Neural progenitor cell (in vitro differentiated cells): ENCODE data around the gene OSBPL1A. TPM values are rescaled to one million over a fixed set of nuclear protein-coding genes. Genes with fewer than 3 reads are reported as not detected.

ENCODE experiments used
- DNase-seq: peaks from one replicate; pipeline ENCODE4 v3.0.0-alpha.2; 2016; ENCODE audit warnings: low spot score
- H2AFZ ChIP-seq: fragments of 200-600 bp; sonication (generic); replicated peaks from 2 replicates; pipeline ENCODE4 v1.6.1; 2016; ENCODE audit warnings: antibody characterized with exemption
- H3F3A ChIP-seq: fragments of 200-600 bp; sonication (generic); 2 replicates; pipeline ENCODE4 v1.6.1; 2016; ENCODE audit warnings: antibody characterized with exemption, low read depth
- H3K27ac ChIP-seq: fragments of 200-600 bp; sonication (generic); 2 replicates; pipeline ENCODE4 v1.5.1; 2016; ENCODE audit warnings: mild to moderate bottlenecking
- H3K27me3 ChIP-seq: fragments of 200-600 bp; sonication (generic); 2 replicates; pipeline ENCODE4 v1.6.1; 2016; ENCODE audit warnings: mild to moderate bottlenecking, moderate library complexity
- H3K36me3 ChIP-seq: fragments of 200-600 bp; sonication (generic); 2 replicates; pipeline ENCODE4 v1.5.1; 2016
- H3K4me1 ChIP-seq: fragments of 200-600 bp; sonication (generic); 2 replicates; pipeline ENCODE4 v1.6.1; 2016; ENCODE audit warnings: mixed run types
- H3K4me2 ChIP-seq: fragments of 200-600 bp; sonication (generic); 2 replicates; pipeline ENCODE4 v1.6.1; 2016
- H3K4me3 ChIP-seq: fragments of 200-600 bp; sonication (generic); 2 replicates; pipeline ENCODE4 v1.5.1; 2016
- H3K79me2 ChIP-seq: fragments of 200-600 bp; sonication (generic); 2 replicates; pipeline ENCODE4 v1.6.1; 2016; ENCODE audit warnings: low read depth
- H3K9ac ChIP-seq: fragments of 200-600 bp; sonication (generic); 2 replicates; pipeline ENCODE4 v1.6.1; 2016
- H3K9me3 ChIP-seq: fragments of 200-600 bp; sonication (generic); 2 replicates; pipeline ENCODE4 v1.5.1; 2016; ENCODE audit warnings: low read depth
- H4K20me1 ChIP-seq: fragments of 200-600 bp; sonication (generic); 2 replicates; pipeline ENCODE4 v1.6.1; 2016; ENCODE audit warnings: low read depth
- H3K27ac Mint-ChIP-seq: 3 replicates; pipeline ENCODE4 v1.8.0; 2021; ENCODE audit warnings: mixed read lengths
- H3K27me3 Mint-ChIP-seq: 2 replicates; pipeline ENCODE4 v1.8.0; 2022; ENCODE audit warnings: low read depth, mild to moderate bottlenecking, inconsistent platforms, moderate library complexity, mixed read lengths; ENCODE audit not compliant: insufficient read depth
- H3K36me3 Mint-ChIP-seq: 3 replicates; pipeline ENCODE4 v1.8.0; 2021; ENCODE audit warnings: mixed read lengths
- H3K4me1 Mint-ChIP-seq: 3 replicates; pipeline ENCODE4 v1.8.0; 2021; ENCODE audit warnings: mixed read lengths
- H3K4me3 Mint-ChIP-seq: 3 replicates; pipeline ENCODE4 v1.8.0; 2021; ENCODE audit warnings: mild to moderate bottlenecking, moderate library complexity, mixed read lengths
- H3K9me3 Mint-ChIP-seq: 3 replicates; pipeline ENCODE4 v1.8.0; 2020; ENCODE audit warnings: mixed read lengths
- EZH2 ChIP-seq: fragments of 200-600 bp; sonication (generic); IDR thresholded peaks from 2 replicates; pipeline ENCODE4 v1.6.1; 2017; ENCODE audit warnings: antibody characterized with exemption, mild to moderate bottlenecking, moderate library complexity
- EZH2phosphoT487 ChIP-seq: fragments of 200-600 bp; sonication (generic); IDR thresholded peaks from 2 replicates; pipeline ENCODE4 v1.6.1; 2017; ENCODE audit warnings: antibody characterized with exemption
- total RNA-seq: library from RNA; depleted of rRNA; stranded (reverse); fragments of >200 nt; gene quantifications from 2 replicates; pipeline ENCODE4 v1.2.3, GENCODE V29; 2015; ENCODE audit warnings: low replicate concordance
- TF ChIP-seq, protein P1 (sequence below): fragments of 200-600 bp; sonication (generic); IDR thresholded peaks from 2 replicates; pipeline ENCODE4 v1.5.1; 2017; ENCODE audit warnings: antibody characterized with exemption, mild to moderate bottlenecking

The OSBPL1A gene
- 54.2 and 75.0 TPM in 2 replicates for total RNA-seq

DNA sequence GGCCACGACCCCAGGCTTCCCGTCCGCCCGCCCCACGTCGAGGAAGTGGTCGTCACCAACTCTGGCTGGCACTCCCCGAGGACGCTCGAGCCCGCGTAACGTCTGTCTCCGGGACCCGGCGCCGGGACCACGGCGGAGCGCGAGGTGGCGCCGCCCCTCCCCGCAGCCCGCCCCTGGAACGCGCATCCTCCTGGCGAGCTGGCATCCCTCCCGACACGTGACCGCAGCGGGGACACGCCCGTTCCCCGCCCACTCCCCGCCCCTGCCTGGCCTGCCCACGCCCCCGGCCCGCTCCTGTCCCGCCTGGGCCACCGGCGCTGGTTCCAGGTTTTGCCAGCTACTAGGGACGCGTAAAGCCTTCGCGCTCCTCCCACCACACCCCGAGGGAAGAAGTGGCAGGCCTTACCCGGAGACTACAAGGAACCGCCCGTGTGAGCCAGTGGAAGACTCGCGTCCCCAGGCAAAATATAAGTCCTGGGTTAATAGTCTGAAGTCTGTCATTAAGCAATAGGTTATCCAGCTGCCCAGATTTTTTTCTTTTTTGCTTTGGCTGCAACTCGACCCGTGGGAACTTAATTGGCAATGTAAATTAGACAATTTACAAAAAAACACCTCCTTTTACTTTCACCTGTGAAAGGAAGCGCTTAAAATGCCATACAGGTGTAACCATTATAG is at the start of gene OSBPL1A:
TSS of gene OSBPL1A (minus strand) at position 131 of the 675 bp plus-strand sequence. CDS start 20,291 bp downstream, outside the sequence.
- H4K20me1 ChIP-seq, result no peaks in the 10 kb centered on the region
- peak within 1 kb of the TSS; percentile 65 for H3K4me3 ChIP-seq
- H3K4me3 Mint-ChIP-seq, result peak within 1 kb of the TSS; percentile 92
- peak within 1 kb of the TSS; percentile 82 for H3K4me2 ChIP-seq
- TF ChIP-seq EZH2, result no peak
- TF ChIP-seq, protein P1, sequence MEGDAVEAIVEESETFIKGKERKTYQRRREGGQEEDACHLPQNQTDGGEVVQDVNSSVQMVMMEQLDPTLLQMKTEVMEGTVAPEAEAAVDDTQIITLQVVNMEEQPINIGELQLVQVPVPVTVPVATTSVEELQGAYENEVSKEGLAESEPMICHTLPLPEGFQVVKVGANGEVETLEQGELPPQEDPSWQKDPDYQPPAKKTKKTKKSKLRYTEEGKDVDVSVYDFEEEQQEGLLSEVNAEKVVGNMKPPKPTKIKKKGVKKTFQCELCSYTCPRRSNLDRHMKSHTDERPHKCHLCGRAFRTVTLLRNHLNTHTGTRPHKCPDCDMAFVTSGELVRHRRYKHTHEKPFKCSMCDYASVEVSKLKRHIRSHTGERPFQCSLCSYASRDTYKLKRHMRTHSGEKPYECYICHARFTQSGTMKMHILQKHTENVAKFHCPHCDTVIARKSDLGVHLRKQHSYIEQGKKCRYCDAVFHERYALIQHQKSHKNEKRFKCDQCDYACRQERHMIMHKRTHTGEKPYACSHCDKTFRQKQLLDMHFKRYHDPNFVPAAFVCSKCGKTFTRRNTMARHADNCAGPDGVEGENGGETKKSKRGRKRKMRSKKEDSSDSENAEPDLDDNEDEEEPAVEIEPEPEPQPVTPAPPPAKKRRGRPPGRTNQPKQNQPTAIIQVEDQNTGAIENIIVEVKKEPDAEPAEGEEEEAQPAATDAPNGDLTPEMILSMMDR, result no peak
- TF ChIP-seq EZH2phosphoT487, result peak; percentile 33
- peaks cover 29% of the 10 kb centered on the region for H3K4me1 ChIP-seq
- H3K27me3 ChIP-seq, result no peaks in the 10 kb centered on the region
- peak within 1 kb of the TSS; percentile 75 for H3K27ac ChIP-seq
- H3K27ac Mint-ChIP-seq, result peak within 1 kb of the TSS; percentile 83
- DNase-seq, result peak; percentile 98
- peaks cover 56% of the 10 kb centered on the region for H3K4me1 Mint-ChIP-seq
- H3F3A ChIP-seq, result peaks cover 23% of the 10 kb centered on the region
- H3K79me2 ChIP-seq, result peaks cover 44% of the 10 kb centered on the region
- no peaks in the 10 kb centered on the region for H3K9me3 Mint-ChIP-seq
- peaks cover 4% of the 10 kb centered on the region for H3K27me3 Mint-ChIP-seq
- H3K36me3 Mint-ChIP-seq, result peaks cover 3% of the 10 kb centered on the region
- peak within 1 kb of the TSS; percentile 30 for H3K9ac ChIP-seq
- peak within 1 kb of the TSS; percentile 85 for H2AFZ ChIP-seq
- H3K9me3 ChIP-seq, result no peaks in the 10 kb centered on the region
- no peaks in the 10 kb centered on the region for H3K36me3 ChIP-seq

DNA sequence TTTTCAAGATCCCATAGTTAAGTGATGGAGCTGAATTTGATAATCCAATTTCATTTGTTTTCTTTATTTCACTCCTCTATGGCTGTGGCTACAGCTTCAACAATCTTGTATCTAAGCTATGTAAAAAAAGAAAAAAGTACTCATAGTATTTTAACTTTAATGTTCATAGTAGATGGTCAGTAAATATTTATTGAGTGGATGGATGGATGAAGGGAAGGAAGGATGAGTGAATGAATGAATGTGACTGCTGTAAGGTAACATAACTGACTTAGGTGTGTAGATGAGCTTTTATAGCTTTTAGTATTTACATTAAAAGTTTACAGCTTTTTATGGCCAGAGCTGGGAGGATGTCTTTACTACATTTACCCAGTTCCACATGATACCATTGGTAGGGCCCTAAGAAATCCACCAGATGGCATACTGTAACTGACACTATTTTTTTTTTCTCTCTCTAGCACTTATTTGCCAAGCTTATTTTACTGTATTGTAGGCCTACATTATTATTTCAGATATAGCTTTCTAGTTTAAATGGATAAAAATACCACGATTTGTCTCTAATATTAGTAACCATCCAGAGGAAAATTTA is 49.4 kb upstream of the OSBPL1A start:
- no peaks in the 10 kb centered on the region for H3K4me1 ChIP-seq
- Mint-ChIP-seq H3K9me3 (no peaks in the 10 kb centered on the region), H3K27me3 (no peaks in the 10 kb centered on the region), H3K27ac (no peak overlapping the region), H3K4me1 (no peaks in the 10 kb centered on the region), H3K36me3 (peaks cover 24% of the 10 kb centered on the region), H3K4me3 (no peak overlapping the region)
- no peak overlapping the region for H2AFZ ChIP-seq
- H3K9ac ChIP-seq, result no peak overlapping the region
- no peak for DNase-seq
- no peaks in the 10 kb centered on the region for H3K27me3 ChIP-seq
- H3K79me2 ChIP-seq, result no peaks in the 10 kb centered on the region
- no peak overlapping the region for H3K4me3 ChIP-seq
- no peak overlapping the region for H3K27ac ChIP-seq
- H3K9me3 ChIP-seq, result no peaks in the 10 kb centered on the region
- H4K20me1 ChIP-seq, result no peaks in the 10 kb centered on the region
- no peak overlapping the region for H3K4me2 ChIP-seq
- peaks cover 4% of the 10 kb centered on the region for H3F3A ChIP-seq
- peaks cover 38% of the 10 kb centered on the region for H3K36me3 ChIP-seq
- TF ChIP-seq, protein P1, result peak; percentile 10
- TF ChIP-seq EZH2phosphoT487 (no peak), EZH2 (no peak)

DNA sequence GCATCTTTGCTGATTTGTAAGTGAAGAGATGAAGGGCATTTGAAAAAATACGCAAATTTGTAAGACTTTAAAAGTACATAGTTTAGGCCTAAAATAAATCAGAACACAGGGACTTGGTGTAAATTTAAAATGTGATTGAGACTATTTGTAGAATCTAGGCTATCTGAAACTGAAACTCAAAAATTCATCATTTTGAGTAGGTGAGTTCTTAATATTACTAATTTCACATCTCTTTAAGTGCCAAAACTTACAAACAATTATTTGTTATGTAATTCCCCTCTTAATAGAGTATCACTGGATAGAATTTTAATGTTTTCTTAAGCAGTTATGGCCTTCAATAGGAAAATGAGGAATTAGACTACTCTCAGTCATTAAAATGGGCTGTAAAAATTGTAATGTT is 48.8 kb upstream of the OSBPL1A start:
- no peaks in the 10 kb centered on the region for H3K9me3 Mint-ChIP-seq
- no peaks in the 10 kb centered on the region for H3K27me3 Mint-ChIP-seq
- H3F3A ChIP-seq, result peaks cover 4% of the 10 kb centered on the region
- no peak overlapping the region for H3K4me2 ChIP-seq
- peaks cover 27% of the 10 kb centered on the region for H3K36me3 Mint-ChIP-seq
- peaks cover 42% of the 10 kb centered on the region for H3K36me3 ChIP-seq
- no peak for DNase-seq
- no peaks in the 10 kb centered on the region for H3K9me3 ChIP-seq
- H3K4me3 Mint-ChIP-seq, result no peak overlapping the region
- no peak overlapping the region for H3K4me3 ChIP-seq
- H3K27ac ChIP-seq, result no peak overlapping the region
- no peak overlapping the region for H2AFZ ChIP-seq
- no peaks in the 10 kb centered on the region for H3K27me3 ChIP-seq
- no peaks in the 10 kb centered on the region for H3K4me1 Mint-ChIP-seq
- H3K9ac ChIP-seq, result no peak overlapping the region
- no peaks in the 10 kb centered on the region for H3K79me2 ChIP-seq
- H3K4me1 ChIP-seq, result no peaks in the 10 kb centered on the region
- H4K20me1 ChIP-seq, result no peaks in the 10 kb centered on the region
- no peak overlapping the region for H3K27ac Mint-ChIP-seq
- TF ChIP-seq, protein P1, result no peak
- TF ChIP-seq EZH2 (no peak), EZH2phosphoT487 (no peak)
